H1 (cell line): ENCODE measurements around the gene OTOGL. TPM values are rescaled to one million over a fixed set of nuclear protein-coding genes. Genes with fewer than 3 reads are reported as not detected.

Experiments
- CTCF ChIA-PET: fragments of 300-600 bp; sonication (Branson Sonifier 250); formaldehyde crosslinking; loops from one replicate; lab custom pipeline; 2021; ENCODE audit not compliant: partially characterized antibody; lab: Charles Lee
- POLR2A ChIA-PET: fragments of 300-600 bp; sonication (Branson Sonifier 250); formaldehyde crosslinking; loops from one replicate; lab custom pipeline; 2021; ENCODE audit warnings: inconsistent platforms; ENCODE audit not compliant: partially characterized antibody; lab: Charles Lee
- DNase-seq, 2 experiments: peaks; one replicate each; pipeline versions ENCODE4 v3.0.0 to v3.0.0-alpha.2; 2010 to 2022; ENCODE audit warnings: low spot score in 2 of 2, low read depth in 1 of 2, mixed read lengths in 1 of 2
- FAIRE-seq: peaks from 2 replicates; lab custom pipeline; 2011; peaks lifted over from hg19 to GRCh38; lab: Jason Lieb, UNC
- H2AFZ ChIP-seq: 2 replicates; pipeline ENCODE4 v1.8.1; 2012; ENCODE audit warnings: low read length, inconsistent platforms
- H2AK5ac ChIP-seq: 2 replicates; pipeline ENCODE4 v1.6.1; 2013; ENCODE audit warnings: low read depth, low read length
- H2BK120ac ChIP-seq: replicated peaks from 2 replicates; pipeline ENCODE3; 2013; ENCODE audit warnings: low read depth, low read length, inconsistent platforms
- H2BK12ac ChIP-seq: 2 replicates; pipeline ENCODE4 v1.6.1; 2013; ENCODE audit warnings: low read depth, low read length
- H2BK15ac ChIP-seq: 2 replicates; pipeline ENCODE4 v1.6.1; 2013; ENCODE audit warnings: low read length
- H2BK20ac ChIP-seq: 2 replicates; pipeline ENCODE4 v1.6.1; 2013; ENCODE audit warnings: low read length
- H2BK5ac ChIP-seq: 2 replicates; pipeline ENCODE4 v1.6.1; 2013; ENCODE audit warnings: low read depth, low read length
- H3K14ac ChIP-seq: 2 replicates; pipeline ENCODE4 v1.6.1; 2013; ENCODE audit warnings: inconsistent platforms; ENCODE audit not compliant: insufficient read length
- H3K18ac ChIP-seq: 2 replicates; pipeline ENCODE4 v1.6.1; 2013; ENCODE audit warnings: low read length; ENCODE audit errors: extremely low read depth
- H3K23ac ChIP-seq: 2 replicates; pipeline ENCODE4 v1.6.1; 2013; ENCODE audit warnings: inconsistent platforms; ENCODE audit not compliant: insufficient read length
- H3K23me2 ChIP-seq: 2 replicates; pipeline ENCODE4 v1.6.1; 2013; ENCODE audit warnings: low read depth, low read length
- H3K27ac ChIP-seq: 2 replicates; pipeline ENCODE4 v1.6.1; 2011; ENCODE audit warnings: low read depth, low read length, inconsistent platforms
- H3K27me3 ChIP-seq, 4 experiments: replicated peaks in 1 of 4; 1 replicate in 1 of 4; 2 replicates in 3 of 4; pipeline versions ENCODE4 v1.6.1 to v1.8.1; 2011 to 2013; ENCODE audit warnings: low read length in 3 of 4, mild to moderate bottlenecking in 3 of 4, inconsistent platforms in 2 of 4, mixed read lengths in 2 of 4, moderate library complexity in 1 of 4; ENCODE audit not compliant: control insufficient read depth in 3 of 4, insufficient read depth in 3 of 4; ENCODE audit errors: extremely low read depth in 1 of 4
- H3K36me3 ChIP-seq, 4 experiments: 2 replicates each; pipeline versions ENCODE4 v1.6.1 to v1.8.1; 2011 to 2013; ENCODE audit warnings: mild to moderate bottlenecking in 4 of 4, low read length in 3 of 4, moderate library complexity in 2 of 4, control low read depth in 1 of 4, inconsistent platforms in 1 of 4; ENCODE audit not compliant: insufficient read depth in 4 of 4, control insufficient read depth in 2 of 4
- H3K4ac ChIP-seq: replicated peaks from 2 replicates; pipeline ENCODE3; 2013; ENCODE audit warnings: low read length, low read depth, mixed read lengths, inconsistent platforms; ENCODE audit not compliant: insufficient read length
- H3K4me1 ChIP-seq, 4 experiments: replicated peaks in 1 of 4; 1 replicate in 1 of 4; 2 replicates in 3 of 4; pipeline versions ENCODE4 v1.6.1 to v1.8.1; 2011 to 2013; ENCODE audit warnings: low read length in 3 of 4, inconsistent platforms in 2 of 4, mixed read lengths in 1 of 4; ENCODE audit not compliant: insufficient read depth in 4 of 4, control insufficient read depth in 3 of 4
- H3K4me2 ChIP-seq, 2 experiments: 2 replicates each; pipeline versions ENCODE4 v1.6.1 to v1.8.1; 2011 to 2013; ENCODE audit warnings: low read depth in 2 of 2, low read length in 2 of 2, control low read depth in 1 of 2, inconsistent platforms in 1 of 2, mild to moderate bottlenecking in 1 of 2; ENCODE audit not compliant: insufficient read depth in 1 of 2
- H3K4me3 ChIP-seq, 4 experiments: fragments of 200-600, 300-600 bp in 1 of 4; sonication (generic), shearing (Covaris generic), sonication (Bioruptor Twin) in 1 of 4; 2 replicates each; pipeline versions ENCODE4 v1.5.1 to v1.8.1; 2011 to 2016; ENCODE audit warnings: low read length in 4 of 4, low read depth in 3 of 4, control low read depth in 2 of 4, inconsistent platforms in 2 of 4, mild to moderate bottlenecking in 2 of 4, mixed read lengths in 1 of 4, moderate library complexity in 1 of 4; ENCODE audit not compliant: insufficient read depth in 2 of 4; ENCODE audit errors: extremely low read depth in 1 of 4
- H3K56ac ChIP-seq: replicated peaks from 2 replicates; pipeline ENCODE3; 2013; ENCODE audit warnings: low read depth, mild to moderate bottlenecking, mixed read lengths, low read length, inconsistent platforms; ENCODE audit not compliant: insufficient read length
- H3K79me1 ChIP-seq: 2 replicates; pipeline ENCODE4 v1.6.1; 2013; ENCODE audit warnings: low read depth, low read length, control low read depth
- H3K79me2 ChIP-seq, 2 experiments: 2 replicates each; pipeline versions ENCODE4 v1.6.1 to v1.8.1; 2012 to 2013; ENCODE audit warnings: low read length in 2 of 2, mild to moderate bottlenecking in 2 of 2, inconsistent platforms in 1 of 2; ENCODE audit not compliant: insufficient read depth in 2 of 2, control insufficient read depth in 1 of 2
- H3K9ac ChIP-seq, 4 experiments: replicated peaks in 1 of 4; 1 replicate in 1 of 4; 2 replicates in 3 of 4; pipeline versions ENCODE4 v1.6.1 to v1.8.1; 2011 to 2013; ENCODE audit warnings: low read depth in 3 of 4, low read length in 3 of 4, control low read depth in 2 of 4, mild to moderate bottlenecking in 2 of 4, moderate library complexity in 2 of 4, inconsistent platforms in 1 of 4; ENCODE audit errors: extremely low read depth in 1 of 4
- H3K9me3 ChIP-seq, 2 experiments: 2 replicates each; pipeline versions ENCODE4 v1.6.1 to v1.8.1; 2012 to 2013; ENCODE audit warnings: mild to moderate bottlenecking in 2 of 2, moderate library complexity in 2 of 2, control low read depth in 1 of 2, inconsistent platforms in 1 of 2, low read depth in 1 of 2, low read length in 1 of 2, mixed read lengths in 1 of 2; ENCODE audit not compliant: insufficient read depth in 2 of 2
- H4K20me1 ChIP-seq, 2 experiments: replicated peaks in 1 of 2; 2 replicates each; pipeline versions ENCODE3 to v1.8.1; 2011 to 2013; ENCODE audit warnings: inconsistent platforms in 2 of 2, low read length in 2 of 2, mild to moderate bottlenecking in 1 of 2; ENCODE audit not compliant: insufficient read depth in 2 of 2, control insufficient read depth in 1 of 2
- H4K5ac ChIP-seq: 2 replicates; pipeline ENCODE4 v1.6.1; 2013; ENCODE audit warnings: low read length, low read depth, mixed read lengths, inconsistent platforms; ENCODE audit not compliant: insufficient read length
- H4K8ac ChIP-seq: 2 replicates; pipeline ENCODE4 v1.8.0; 2013; ENCODE audit warnings: mild to moderate bottlenecking, moderate library complexity, low read length, inconsistent platforms; ENCODE audit not compliant: insufficient read depth; ENCODE audit errors: extremely low read depth
- H4K91ac ChIP-seq: replicated peaks from 2 replicates; pipeline ENCODE3; 2013; ENCODE audit warnings: low read length, mixed read lengths, inconsistent platforms; ENCODE audit not compliant: insufficient read length
- CBX5 ChIP-seq: fragments of 300-800, 300-1000 bp; sonication (generic); IDR thresholded peaks from 2 replicates; pipeline ENCODE4 v1.7.1; 2016; ENCODE audit warnings: antibody characterized with exemption, low read length, low read depth
- CTBP2 ChIP-seq: IDR thresholded peaks from 2 replicates; pipeline ENCODE4 v1.7.0; 2011; ENCODE audit warnings: borderline replicate concordance, mild to moderate bottlenecking, moderate library complexity, mixed read lengths, low read length; ENCODE audit not compliant: insufficient read depth, insufficient read length
- CTCF ChIP-seq, 3 experiments: IDR thresholded peaks; 1 replicate in 2 of 3; 2 replicates in 1 of 3; pipeline versions ENCODE4 v1.5.1 to v1.6.1; 2011; ENCODE audit warnings: low read length in 3 of 3, mild to moderate bottlenecking in 3 of 3, inconsistent platforms in 2 of 3, low read depth in 1 of 3, moderate library complexity in 1 of 3; ENCODE audit not compliant: insufficient read depth in 1 of 3; ENCODE audit errors: control extremely low read depth in 1 of 3
- HDAC6 ChIP-seq: IDR thresholded peaks from one replicate; pipeline ENCODE4 v1.7.1; 2012; ENCODE audit warnings: low read depth, mild to moderate bottlenecking, inconsistent platforms, low read length, moderate library complexity
- NRF1 ChIP-seq: IDR thresholded peaks from 2 replicates; pipeline ENCODE4 v1.6.1; 2011; ENCODE audit warnings: mild to moderate bottlenecking, low read depth, low read length, improper control_type of control experiment
- RAD21 ChIP-seq, 2 experiments: IDR thresholded peaks in 1 of 2; conservative IDR thresholded peaks in 1 of 2; 2 replicates each; pipeline ENCODE4 v1.6.1; 2011; ENCODE audit warnings: low read depth in 2 of 2, low read length in 2 of 2, improper control_type of control experiment in 1 of 2, inconsistent platforms in 1 of 2, mild to moderate bottlenecking in 1 of 2, moderate library complexity in 1 of 2
- SAP30 ChIP-seq: fragments of 300-600 bp; sonication (generic); IDR thresholded peaks from 2 replicates; pipeline ENCODE4 v1.7.1; 2012; ENCODE audit warnings: low read length, moderate library complexity, mild to moderate bottlenecking, inconsistent platforms; ENCODE audit not compliant: insufficient read depth, insufficient replicate concordance
- SP1 ChIP-seq: IDR thresholded peaks from 2 replicates; pipeline ENCODE4 v1.6.1; 2011; ENCODE audit warnings: low read depth, low read length
- TAF1 ChIP-seq: IDR thresholded peaks from 2 replicates; pipeline ENCODE4 v1.6.1; 2011; ENCODE audit warnings: mild to moderate bottlenecking, low read depth, low read length
- YY1 ChIP-seq: IDR thresholded peaks from 2 replicates; pipeline ENCODE4 v1.6.1; 2011; ENCODE audit warnings: low read depth, mild to moderate bottlenecking, low read length
- WGBS, 2 experiments: shearing (Covaris generic) in 1 of 2; methylation state at CpG; one replicate each; pipeline versions ENCODE4 v1.1.6 to v1.1.7; 2013 to 2015; ENCODE audit warnings: low lambda C conversion rate in 2 of 2, mixed read lengths in 2 of 2, inconsistent platforms in 1 of 2, low coverage in 1 of 2, missing lambda C conversion rate in 1 of 2; ENCODE audit not compliant: insufficient replicate concordance in 2 of 2, insufficient coverage in 1 of 2, insufficient read length in 1 of 2; ENCODE audit errors: extremely low coverage in 1 of 2, missing lambda C conversion rate in 1 of 2; 5-methylcytosine and 5-hydroxymethylcytosine counted together
- polyA plus RNA-seq, 7 experiments: library from polyadenylated mRNA; depleted of rRNA in 3 of 7; stranded (reverse) in 5 of 7; unstranded in 2 of 7; fragments of >200 nt in 5 of 7; fragments of 200-250 nt in 2 of 7; gene quantifications; 1 replicate in 5 of 7; 2 replicates in 1 of 7; 4 replicates in 1 of 7; pipeline versions ENCODE4 v1.2.1 to v1.2.3, GENCODE V29; 2011 to 2013; ENCODE audit warnings: missing spikeins in 2 of 7, mixed read lengths in 2 of 7
- total RNA-seq: library from RNA; stranded (reverse); fragmentation: NEBNext Ultra II Directional; extraction: Animal tissue kit (Norgen Biotek cat#: 25700); gene quantifications from 2 replicates; pipeline ENCODE4 v1.2.1, GENCODE V29; 2021
- TF ChIP-seq, protein P1 (sequence below): IDR thresholded peaks from 2 replicates; pipeline ENCODE4 v1.6.1; 2012; ENCODE audit warnings: inconsistent platforms

Gene OTOGL
- total and polyA plus RNA-seq, 2 of the 8 experiments (the other 6 are each of a cell fraction or from before 2014, with no cell fraction given), result 0.12 to 0.17 TPM

- H3K27ac ChIP-seq, result no peak overlapping the region
- no peak overlapping the region for H3K56ac ChIP-seq
- no peaks in the 10 kb centered on the region; the same call in 1 of the 2 replicates for H3K23me2 ChIP-seq
- no peak overlapping the region for H3K4ac ChIP-seq
- no peaks in the 10 kb centered on the region for H4K20me1 ChIP-seq
- WGBS, 2 experiments, result 92% methylated on average over 1 of the region's 1 CpG; no CpG with 5 or more reads in 1 of the 2 experiments
- DNase-seq (no peak), FAIRE-seq (no peak)
- H2BK5ac ChIP-seq, result no peak overlapping the region
- no peak overlapping the region for H2BK15ac ChIP-seq
- H4K91ac ChIP-seq, result no peak overlapping the region
- H2AK5ac ChIP-seq, result no peak overlapping the region
- no peak overlapping the region for H4K8ac ChIP-seq
- no peak overlapping the region for H3K14ac ChIP-seq
- no peak overlapping the region for H2BK120ac ChIP-seq
- H2AFZ ChIP-seq, result no peak overlapping the region
- H3K36me3 ChIP-seq, result no peaks in the 10 kb centered on the region
- no peaks in the 10 kb centered on the region for H3K79me2 ChIP-seq
- H2BK20ac ChIP-seq, result no peak overlapping the region
- ChIA-PET CTCF (interaction anchor here (1.1 to 3.2 kb wide), 2 partner anchors 15 to 347 kb away, joined by 3 to 25 read pairs; no protein-coding TSS in a partner anchor), POLR2A (no interaction called here)
- H3K18ac ChIP-seq, result no peak overlapping the region
- H3K4me1 ChIP-seq, result no peaks in the 10 kb centered on the region
- no peak overlapping the region for H2BK12ac ChIP-seq
- H4K5ac ChIP-seq, result no peak overlapping the region
- no peaks in the 10 kb centered on the region for H3K79me1 ChIP-seq
- no peak overlapping the region for H3K23ac ChIP-seq
- H3K27me3 ChIP-seq, result no peaks in the 10 kb centered on the region
- no peaks in the 10 kb centered on the region for H3K9me3 ChIP-seq
- no peak overlapping the region for H3K4me2 ChIP-seq
- no peak overlapping the region for H3K4me3 ChIP-seq
- no peak overlapping the region for H3K9ac ChIP-seq
- TF ChIP-seq HDAC6 (no peak), CTBP2 (no peak), CTCF (IDR thresholded peaks at IDR 0.05; ENCODE audit: control extremely low read depth in 1 of 3, insufficient read depth in 1 of 3, low read depth in 1 of 3, low read length in 3 of 3) (no peak), RAD21 (IDR thresholded peaks at IDR 0.05 in 1 of 2, conservative IDR thresholded peaks at IDR 0.05 in 1 of 2; ENCODE audit: low read depth in 2 of 2, low read length in 2 of 2) (no peak), SAP30 (no peak), NRF1 (no peak), CBX5 (no peak), SP1 (no peak), TAF1 (no peak), YY1 (no peak)
- TF ChIP-seq, protein P1, sequence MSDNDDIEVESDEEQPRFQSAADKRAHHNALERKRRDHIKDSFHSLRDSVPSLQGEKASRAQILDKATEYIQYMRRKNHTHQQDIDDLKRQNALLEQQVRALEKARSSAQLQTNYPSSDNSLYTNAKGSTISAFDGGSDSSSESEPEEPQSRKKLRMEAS, result no peak
Observed at GRCh38 chr12:80415466-80415865, 316.1 kb downstream of the OTOGL start.
